ENCODE results near the gene ITPK1.

GRCh38 chr14:92916201-92916600 lies 199.5 kb downstream of the ITPK1 start:
- TF ChIP-seq ISL1 (CRISPR knock-in tag; IDR thresholded peaks at IDR 0.05) (no peak), TOX (CRISPR knock-in tag; IDR thresholded peaks at IDR 0.05; ENCODE audit: borderline replicate concordance) (no peak), TSHZ2 (CRISPR knock-in tag; IDR thresholded peaks at IDR 0.05) (no peak), ZC3H10 (CRISPR knock-in tag; IDR thresholded peaks at IDR 0.05) (no peak), RARB (CRISPR knock-in tag; IDR thresholded peaks at IDR 0.05) (no peak), PATZ1 (CRISPR knock-in tag; IDR thresholded peaks at IDR 0.05; ENCODE audit: borderline replicate concordance) (no peak), CSDC2 (CRISPR knock-in tag; IDR thresholded peaks at IDR 0.05) (no peak), OSR1 (CRISPR knock-in tag; IDR thresholded peaks at IDR 0.05) (no peak), ZFP3 (CRISPR knock-in tag; IDR thresholded peaks at IDR 0.05) (no peak), BACH2 (CRISPR knock-in tag; IDR thresholded peaks at IDR 0.05; ENCODE audit: borderline replicate concordance) (no peak)
- TF ChIP-seq, protein P1, sequence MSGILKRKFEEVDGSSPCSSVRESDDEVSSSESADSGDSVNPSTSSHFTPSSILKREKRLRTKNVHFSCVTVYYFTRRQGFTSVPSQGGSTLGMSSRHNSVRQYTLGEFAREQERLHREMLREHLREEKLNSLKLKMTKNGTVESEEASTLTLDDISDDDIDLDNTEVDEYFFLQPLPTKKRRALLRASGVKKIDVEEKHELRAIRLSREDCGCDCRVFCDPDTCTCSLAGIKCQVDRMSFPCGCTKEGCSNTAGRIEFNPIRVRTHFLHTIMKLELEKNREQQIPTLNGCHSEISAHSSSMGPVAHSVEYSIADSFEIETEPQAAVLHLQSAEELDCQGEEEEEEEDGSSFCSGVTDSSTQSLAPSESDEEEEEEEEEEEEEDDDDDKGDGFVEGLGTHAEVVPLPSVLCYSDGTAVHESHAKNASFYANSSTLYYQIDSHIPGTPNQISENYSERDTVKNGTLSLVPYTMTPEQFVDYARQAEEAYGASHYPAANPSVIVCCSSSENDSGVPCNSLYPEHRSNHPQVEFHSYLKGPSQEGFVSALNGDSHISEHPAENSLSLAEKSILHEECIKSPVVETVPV (CRISPR knock-in tag; IDR thresholded peaks at IDR 0.05): no peak
